ENCODE measurements around the gene OXNAD1.

DNA sequence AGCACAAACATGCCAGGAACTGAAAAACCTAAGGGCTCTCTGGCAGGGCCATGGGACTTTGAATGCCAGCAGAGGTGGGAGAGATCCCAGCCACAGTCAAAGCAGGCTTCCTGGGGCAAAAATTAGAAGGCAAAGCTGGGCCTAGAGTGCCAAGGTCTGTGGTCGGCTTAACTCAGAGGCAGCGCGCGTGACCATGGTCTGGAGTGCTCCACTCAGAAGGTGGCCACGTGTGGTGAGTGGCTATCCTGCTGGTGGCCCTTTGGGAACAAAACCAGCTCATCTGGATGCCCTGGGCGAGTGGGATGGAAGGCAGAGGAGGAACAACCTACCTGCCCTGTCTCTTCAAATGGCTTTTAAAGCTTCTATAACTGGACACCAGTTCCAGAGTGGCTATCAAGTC is 63.1 kb downstream of the OXNAD1 start:
- TF ChIP-seq CREB1 (IDR thresholded peaks at IDR 0.05; ENCODE audit: low read depth) (no peak), TCF12 (IDR thresholded peaks at IDR 0.05; ENCODE audit: low read depth) (no peak), FOXM1 (IDR thresholded peaks at IDR 0.05; ENCODE audit: borderline replicate concordance, low read depth) (no peak), REST (IDR thresholded peaks at IDR 0.05; ENCODE audit: low read depth) (no peak), RAD21 (IDR thresholded peaks at IDR 0.05; ENCODE audit: low read depth) (no peak), YY1 (IDR thresholded peaks at IDR 0.05; ENCODE audit: low read depth) (no peak), EGR1 (IDR thresholded peaks at IDR 0.05) (no peak), EP300 (IDR thresholded peaks at IDR 0.05; ENCODE audit: borderline replicate concordance) (no peak), TAF1 (IDR thresholded peaks at IDR 0.05; ENCODE audit: low read depth) (no peak), MAX (IDR thresholded peaks at IDR 0.05) (no peak), CEBPB (IDR thresholded peaks at IDR 0.05) (no peak), TEAD4 (IDR thresholded peaks at IDR 0.05) (no peak)
- TF ChIP-seq, protein P1, sequence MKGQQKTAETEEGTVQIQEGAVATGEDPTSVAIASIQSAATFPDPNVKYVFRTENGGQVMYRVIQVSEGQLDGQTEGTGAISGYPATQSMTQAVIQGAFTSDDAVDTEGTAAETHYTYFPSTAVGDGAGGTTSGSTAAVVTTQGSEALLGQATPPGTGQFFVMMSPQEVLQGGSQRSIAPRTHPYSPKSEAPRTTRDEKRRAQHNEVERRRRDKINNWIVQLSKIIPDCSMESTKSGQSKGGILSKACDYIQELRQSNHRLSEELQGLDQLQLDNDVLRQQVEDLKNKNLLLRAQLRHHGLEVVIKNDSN (IDR thresholded peaks at IDR 0.05), result no peak

Data from Ishikawa (cell line).